Upper lobe of right lung (tissue), 1 donor: ENCODE results near the gene RPP40. TPM values are rescaled to one million over a fixed set of nuclear protein-coding genes. Genes with fewer than 3 reads are reported as not detected.

Experiments used
- ATAC-seq: fragments of 200-7000 bp; cut with Tn5 transposase; one replicate; pipeline ENCODE4 v1.9.1; 2020; ENCODE audit warnings: mild to moderate bottlenecking, moderate library complexity
- DNase-seq: peaks from one replicate; pipeline ENCODE4 v3.0.0-alpha.2; 2020
- H3K27ac ChIP-seq: fragments of 200-600 bp; one replicate; pipeline ENCODE4 v1.8.0; 2022
- H3K27me3 ChIP-seq: fragments of 200-600 bp; one replicate; pipeline ENCODE4 v1.8.0; 2022; ENCODE audit warnings: mild to moderate bottlenecking
- H3K36me3 ChIP-seq: fragments of 200-600 bp; one replicate; pipeline ENCODE4 v1.8.0; 2022
- H3K4me1 ChIP-seq: fragments of 200-600 bp; one replicate; pipeline ENCODE4 v1.8.0; 2022
- H3K4me3 ChIP-seq: fragments of 200-600 bp; one replicate; pipeline ENCODE4 v1.8.0; 2022; ENCODE audit warnings: mild to moderate bottlenecking
- H3K9me3 ChIP-seq: fragments of 200-600 bp; one replicate; pipeline ENCODE4 v1.8.0; 2022
- intact Hi-C: fragments of 100-400 bp; cut with DNase I; formaldehyde crosslinking; loops from one replicate; pipeline ENCODE4 v1.11.0; 2022
- total RNA-seq: library from RNA; stranded (reverse); fragmentation: NEBNext Ultra II Directional; extraction: Animal tissue kit (Norgen Biotek cat#: 25700); gene quantifications from one replicate; pipeline ENCODE4 v1.2.1, GENCODE V29; 2021
- TF ChIP-seq, protein P1 (sequence below): fragments of 200-600 bp; IDR thresholded peaks from one replicate; pipeline ENCODE4 v1.8.0; 2022; ENCODE audit warnings: antibody characterized with exemption
- donor health status: DM: no; HTN: yes; CAD: no; lungs with severe emphysema.

RPP40 gene
- total RNA-seq, 1 donor from 2014 or later: 5.2 TPM

DNA sequence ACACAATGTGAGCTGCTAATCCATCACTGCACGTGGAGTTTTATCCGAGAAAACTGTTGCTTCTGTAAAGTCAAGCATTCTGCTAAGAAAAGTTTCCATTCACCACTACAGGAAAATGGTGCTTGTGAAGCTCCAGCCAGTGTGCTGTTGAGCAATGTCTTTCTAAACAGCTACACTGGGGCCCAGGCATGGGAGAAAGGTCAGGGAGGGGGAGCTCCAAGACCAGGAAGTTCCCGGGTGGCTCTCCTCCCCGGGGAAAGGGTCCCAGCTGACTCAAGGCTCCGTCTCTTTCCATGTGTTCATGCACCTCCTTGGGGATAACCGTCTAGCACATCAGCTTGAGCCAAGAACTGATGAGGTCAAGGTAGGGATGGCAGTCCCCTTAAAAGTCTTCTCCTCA, 20.5 kb downstream of the RPP40 start:
- H3K9me3 ChIP-seq: peaks cover 3% of the 10 kb centered on the region
- H3K36me3 ChIP-seq: no peaks in the 10 kb centered on the region
- no peaks in the 10 kb centered on the region for H3K27me3 ChIP-seq
- intact Hi-C loops: no loop called here
- H3K4me3 ChIP-seq: no peak overlapping the region
- DNase-seq (no peak), ATAC-seq (no peak)
- H3K4me1 ChIP-seq: no peaks in the 10 kb centered on the region
- H3K27ac ChIP-seq: no peak overlapping the region
- TF ChIP-seq, protein P1, sequence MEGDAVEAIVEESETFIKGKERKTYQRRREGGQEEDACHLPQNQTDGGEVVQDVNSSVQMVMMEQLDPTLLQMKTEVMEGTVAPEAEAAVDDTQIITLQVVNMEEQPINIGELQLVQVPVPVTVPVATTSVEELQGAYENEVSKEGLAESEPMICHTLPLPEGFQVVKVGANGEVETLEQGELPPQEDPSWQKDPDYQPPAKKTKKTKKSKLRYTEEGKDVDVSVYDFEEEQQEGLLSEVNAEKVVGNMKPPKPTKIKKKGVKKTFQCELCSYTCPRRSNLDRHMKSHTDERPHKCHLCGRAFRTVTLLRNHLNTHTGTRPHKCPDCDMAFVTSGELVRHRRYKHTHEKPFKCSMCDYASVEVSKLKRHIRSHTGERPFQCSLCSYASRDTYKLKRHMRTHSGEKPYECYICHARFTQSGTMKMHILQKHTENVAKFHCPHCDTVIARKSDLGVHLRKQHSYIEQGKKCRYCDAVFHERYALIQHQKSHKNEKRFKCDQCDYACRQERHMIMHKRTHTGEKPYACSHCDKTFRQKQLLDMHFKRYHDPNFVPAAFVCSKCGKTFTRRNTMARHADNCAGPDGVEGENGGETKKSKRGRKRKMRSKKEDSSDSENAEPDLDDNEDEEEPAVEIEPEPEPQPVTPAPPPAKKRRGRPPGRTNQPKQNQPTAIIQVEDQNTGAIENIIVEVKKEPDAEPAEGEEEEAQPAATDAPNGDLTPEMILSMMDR: no peak

DNA sequence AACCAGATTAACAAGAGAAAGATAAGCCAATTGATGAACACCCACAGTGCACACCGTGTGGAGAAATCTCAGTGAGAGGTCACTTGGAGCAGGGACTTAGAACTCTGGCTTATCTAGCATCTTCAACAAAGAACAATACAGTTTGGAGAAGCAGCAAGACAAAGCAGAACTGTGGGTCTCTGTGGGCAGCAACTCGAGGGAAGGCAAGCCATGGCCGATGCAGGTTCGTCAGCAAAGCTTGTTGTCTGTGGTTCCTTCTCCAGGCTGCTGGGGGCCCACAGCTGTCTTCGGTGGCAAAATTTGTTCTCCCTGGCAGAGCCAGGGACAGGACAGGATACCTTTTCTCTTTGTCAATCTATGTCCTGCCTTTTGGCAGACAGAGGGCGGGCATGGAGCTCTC, 22.1 kb downstream of the RPP40 start:
- no peaks in the 10 kb centered on the region for H3K27me3 ChIP-seq
- no peak for DNase-seq
- intact Hi-C loops: no loop called here
- peaks cover 3% of the 10 kb centered on the region for H3K9me3 ChIP-seq
- TF ChIP-seq, protein P1: no peak
- H3K27ac ChIP-seq: no peak overlapping the region
- no peak overlapping the region for H3K4me3 ChIP-seq
- ATAC-seq: no peak
- no peaks in the 10 kb centered on the region for H3K36me3 ChIP-seq
- H3K4me1 ChIP-seq: no peaks in the 10 kb centered on the region

DNA sequence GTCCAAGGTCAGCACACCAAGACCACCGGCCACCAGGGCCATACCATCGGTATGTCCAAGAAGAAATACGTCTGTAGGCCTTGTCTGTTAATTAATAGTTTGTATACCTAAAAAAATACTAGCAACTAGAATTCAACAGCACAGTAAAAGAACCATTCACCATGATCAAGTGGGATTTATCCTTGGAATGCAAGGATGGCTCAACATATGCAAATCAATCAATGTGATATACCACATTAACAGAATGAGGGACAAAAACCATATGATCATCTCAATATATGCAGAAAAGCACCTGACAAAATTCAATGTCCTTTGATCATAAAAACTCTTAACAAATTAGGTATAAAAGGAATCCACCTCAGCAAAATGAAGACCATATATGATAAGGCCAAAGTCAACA, 24.4 kb downstream of the RPP40 start:
- ATAC-seq: no peak
- H3K36me3 ChIP-seq: no peaks in the 10 kb centered on the region
- peaks cover 3% of the 10 kb centered on the region for H3K9me3 ChIP-seq
- no peaks in the 10 kb centered on the region for H3K27me3 ChIP-seq
- TF ChIP-seq, protein P1: no peak
- no peak overlapping the region for H3K27ac ChIP-seq
- no peak overlapping the region for H3K4me3 ChIP-seq
- H3K4me1 ChIP-seq: no peaks in the 10 kb centered on the region
- intact Hi-C loops: no loop called here
- no peak for DNase-seq

DNA sequence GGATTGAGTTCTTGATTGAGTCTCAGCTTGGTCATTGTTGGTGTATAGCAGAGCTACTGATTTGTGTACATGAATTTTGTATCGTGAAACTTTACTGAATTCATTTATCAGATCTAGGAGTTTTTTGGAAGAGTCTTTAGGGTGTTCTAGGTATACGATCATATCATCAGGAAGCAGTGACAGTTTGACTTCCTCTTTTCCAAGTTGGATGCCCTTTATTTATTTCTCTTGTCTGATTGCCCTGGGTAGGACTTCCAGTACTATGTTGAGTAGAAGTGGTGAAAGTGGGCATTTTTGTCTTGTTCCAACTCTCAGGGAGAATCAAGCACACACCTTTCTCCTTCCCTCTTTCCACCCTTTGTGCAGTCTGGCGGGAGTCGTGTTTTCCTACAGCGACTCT, 26.4 kb downstream of the RPP40 start:
- Histone ChIP-seq H3K36me3 (no peaks in the 10 kb centered on the region), H3K9me3 (peaks cover 3% of the 10 kb centered on the region), H3K27me3 (no peaks in the 10 kb centered on the region), H3K27ac (no peak overlapping the region), H3K4me1 (no peaks in the 10 kb centered on the region), H3K4me3 (no peak overlapping the region)
- TF ChIP-seq, protein P1: no peak
- no peak for DNase-seq
- intact Hi-C loops: no loop called here
- no peak for ATAC-seq

DNA sequence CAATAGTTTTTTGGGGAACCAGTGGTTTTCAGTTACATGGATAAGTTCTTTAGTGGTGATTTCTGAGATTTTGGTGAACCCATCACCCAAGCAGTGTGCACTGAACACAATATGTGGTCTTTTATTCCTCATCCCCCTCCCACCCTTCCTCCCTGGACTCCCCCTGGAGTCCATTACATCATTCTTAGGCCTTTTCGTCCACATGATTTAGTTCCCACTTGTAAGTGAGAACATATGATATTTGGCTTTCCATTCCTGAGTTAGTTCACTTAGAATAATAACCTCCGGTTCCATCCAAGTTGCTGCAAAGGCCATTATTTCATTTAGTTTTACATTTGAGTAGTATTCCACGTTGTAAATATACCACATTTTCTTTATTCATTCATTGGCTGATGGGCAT, 28.3 kb downstream of the RPP40 start:
- ATAC-seq: no peak
- H3K4me3 ChIP-seq: no peak overlapping the region
- no peak for DNase-seq
- intact Hi-C loops: no loop called here
- no peaks in the 10 kb centered on the region for H3K4me1 ChIP-seq
- H3K27me3 ChIP-seq: no peaks in the 10 kb centered on the region
- no peaks in the 10 kb centered on the region for H3K36me3 ChIP-seq
- H3K9me3 ChIP-seq: peaks cover 3% of the 10 kb centered on the region
- TF ChIP-seq, protein P1: no peak
- no peak overlapping the region for H3K27ac ChIP-seq

DNA sequence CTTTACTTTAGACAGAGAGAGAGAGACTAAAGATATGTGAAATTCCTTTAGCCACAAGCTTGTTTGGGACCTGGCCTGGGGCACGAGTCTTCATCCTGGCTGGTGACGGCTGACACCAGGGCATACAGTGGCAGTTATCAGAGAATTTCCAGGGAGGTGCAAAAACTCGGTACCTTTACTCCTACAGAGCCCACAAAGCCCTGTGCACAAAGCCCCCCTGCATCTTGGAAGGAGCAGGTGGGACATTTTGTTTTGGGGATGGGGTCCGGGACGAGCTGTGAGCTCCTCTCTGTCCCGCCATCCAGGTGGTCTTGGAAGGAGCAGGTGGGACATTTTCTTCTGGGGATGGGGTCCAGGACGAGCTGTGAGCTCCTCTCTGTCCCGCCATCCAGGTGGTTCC, 28.9 kb downstream of the RPP40 start:
- intact Hi-C loops: no loop called here
- TF ChIP-seq, protein P1: no peak
- ATAC-seq (no peak), DNase-seq (no peak)
- H3K4me3 ChIP-seq: no peak overlapping the region
- peaks cover 3% of the 10 kb centered on the region for H3K9me3 ChIP-seq
- H3K36me3 ChIP-seq: no peaks in the 10 kb centered on the region
- no peak overlapping the region for H3K27ac ChIP-seq
- H3K27me3 ChIP-seq: no peaks in the 10 kb centered on the region
- H3K4me1 ChIP-seq: no peaks in the 10 kb centered on the region
